ENCODE measurements around the gene ALDH18A1.

ALDH18A1 gene

DNA sequence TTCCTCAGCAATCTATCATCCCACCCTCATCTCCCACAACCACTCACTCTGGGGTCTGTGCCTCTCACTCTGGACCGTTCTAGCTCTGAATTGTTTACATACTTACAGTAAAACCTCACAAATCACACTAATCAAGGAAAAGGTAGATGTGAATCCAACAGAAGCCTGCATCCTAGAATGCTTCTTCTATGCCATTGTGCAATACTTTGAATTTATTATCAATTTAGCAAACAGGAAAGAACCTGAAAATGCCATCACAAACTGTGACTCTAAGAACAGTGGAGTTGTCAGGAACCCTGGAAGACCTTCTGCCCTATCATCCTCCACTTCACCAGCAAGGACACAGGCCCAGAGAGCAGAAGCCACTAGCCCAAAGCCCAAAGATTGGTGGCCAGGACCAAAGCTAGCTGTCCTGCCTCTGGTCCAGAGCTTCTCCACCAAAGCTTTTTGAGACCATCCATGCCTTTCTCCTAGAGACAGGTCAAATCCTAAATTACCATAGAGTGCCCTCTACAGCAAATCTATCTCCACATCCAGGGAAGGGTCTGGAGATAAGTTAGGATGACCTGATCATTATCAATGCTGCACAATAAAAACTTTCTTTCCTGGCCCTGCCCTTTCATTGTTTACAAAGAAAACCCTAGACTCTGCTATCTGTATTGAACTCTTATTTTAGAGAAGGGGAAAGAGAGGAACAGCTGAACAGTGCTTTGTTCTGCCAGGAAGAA, 97.8 kb downstream of the ALDH18A1 start:
- DNase-seq (ENCODE audit: low read depth in 4 of 4, low spot score in 1 of 4): no peak

DNA sequence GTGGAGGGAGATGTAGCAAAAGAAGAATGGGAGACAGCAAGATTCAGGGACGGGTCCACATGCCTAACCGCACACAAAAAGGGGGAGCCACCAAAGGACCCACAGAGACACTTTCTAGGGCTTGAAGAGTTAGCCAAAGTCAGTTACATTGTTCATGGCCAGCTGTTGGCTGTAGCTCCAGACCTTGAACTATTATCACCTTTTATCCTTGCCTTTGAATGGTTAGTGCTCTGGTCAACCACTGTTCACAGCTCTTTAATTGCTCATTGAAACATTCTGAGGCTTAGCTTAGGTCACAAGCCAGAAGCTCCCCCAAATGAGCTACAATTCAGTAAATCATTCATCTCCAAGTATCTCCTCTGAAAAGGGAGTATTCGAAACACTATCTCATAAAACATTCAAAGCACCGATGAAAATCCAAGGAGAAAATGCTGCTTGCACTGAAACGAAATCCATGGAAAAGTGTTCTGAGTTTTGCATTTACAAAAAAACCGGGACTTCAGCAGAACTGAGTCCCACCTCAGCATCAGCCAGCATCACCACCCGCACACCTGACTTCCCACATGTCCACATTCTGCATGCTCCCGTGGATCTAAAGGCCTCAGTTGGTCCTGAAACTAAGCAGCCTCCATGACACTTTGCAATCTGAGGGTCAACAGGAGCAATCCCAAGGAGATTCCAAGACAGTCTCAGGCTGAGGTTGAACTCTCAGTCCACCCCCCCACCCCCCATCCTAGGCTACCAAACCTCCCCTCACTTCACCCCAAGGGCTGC, 99.3 kb downstream of the ALDH18A1 start:
- DNase-seq (ENCODE audit: low read depth in 4 of 4, low spot score in 1 of 4): no peak

Data from stimulated activated CD4-positive, alpha-beta T cell treated with anti-CD3 and anti-CD28 coated beads, Interleukin-1b, Interleukin-23, amount 100 ng/mL, for 24 hours (primary cell).